ENCODE data around the gene GZMM. TPM values are rescaled to one million over a fixed set of nuclear protein-coding genes. Genes with fewer than 3 reads are reported as not detected.

GZMM gene
- total and polyA plus RNA-seq, 2 donors = 28.0 to 57.1 TPM

DNA sequence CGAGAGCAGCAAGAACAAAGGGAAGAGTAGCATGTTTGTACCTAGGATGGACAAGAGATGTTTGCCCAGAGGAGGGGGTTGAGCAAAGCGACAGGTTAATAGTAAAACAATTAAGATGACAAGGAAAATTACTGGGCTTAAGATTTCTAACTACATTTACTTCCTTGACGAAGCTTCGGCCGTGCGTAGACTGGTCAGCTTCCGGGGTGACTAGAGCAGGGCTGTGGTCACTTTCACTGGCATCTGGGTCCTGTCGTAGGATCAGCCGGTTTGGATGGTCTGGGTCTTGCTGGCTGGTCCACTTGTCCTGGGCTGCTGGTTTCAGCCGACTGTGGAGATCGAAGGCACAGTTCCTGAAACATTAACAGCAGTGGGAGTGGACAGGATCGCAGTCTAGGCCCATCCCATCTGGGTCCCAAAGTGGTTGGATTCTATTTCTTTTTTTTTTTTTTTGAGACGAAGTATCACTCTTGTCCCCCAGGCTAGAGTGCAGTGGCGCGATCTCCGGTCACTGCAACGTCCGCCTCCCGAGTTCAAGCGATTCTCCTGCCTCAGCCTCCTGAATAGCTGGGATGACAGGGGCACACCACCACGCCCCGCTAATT lies 23.5 kb downstream of the GZMM start:
- Histone ChIP-seq H3K4me3 (ENCODE audit: low read length in 2 of 2) (no peak overlapping the region), H3K9me3 (ENCODE audit: control insufficient read depth in 2 of 2, insufficient read depth in 1 of 2, low read length in 1 of 2) (no peaks in the 10 kb centered on the region), H3K36me3 (ENCODE audit: control insufficient read depth in 2 of 2, insufficient read depth in 2 of 2, low read length in 1 of 2) (no peaks in the 10 kb centered on the region), H3K4me1 (ENCODE audit: control insufficient read depth in 2 of 2, insufficient read depth in 2 of 2, low read length in 2 of 2) (peaks cover 3 to 14% of the 10 kb centered on the region in 2 donors), H3K27me3 (ENCODE audit: control insufficient read depth in 2 of 2, insufficient read depth in 1 of 2, low read length in 1 of 2) (no peaks in the 10 kb centered on the region), H3K27ac (ENCODE audit: low read depth in 1 of 2, low read length in 1 of 2) (no peak overlapping the region)
- DNase-seq (ENCODE audit: low read depth in 6 of 9, low spot score in 9 of 9) = no peak
- 98% methylated on average over 22 of the region's 22 CpGs for WGBS

DNA sequence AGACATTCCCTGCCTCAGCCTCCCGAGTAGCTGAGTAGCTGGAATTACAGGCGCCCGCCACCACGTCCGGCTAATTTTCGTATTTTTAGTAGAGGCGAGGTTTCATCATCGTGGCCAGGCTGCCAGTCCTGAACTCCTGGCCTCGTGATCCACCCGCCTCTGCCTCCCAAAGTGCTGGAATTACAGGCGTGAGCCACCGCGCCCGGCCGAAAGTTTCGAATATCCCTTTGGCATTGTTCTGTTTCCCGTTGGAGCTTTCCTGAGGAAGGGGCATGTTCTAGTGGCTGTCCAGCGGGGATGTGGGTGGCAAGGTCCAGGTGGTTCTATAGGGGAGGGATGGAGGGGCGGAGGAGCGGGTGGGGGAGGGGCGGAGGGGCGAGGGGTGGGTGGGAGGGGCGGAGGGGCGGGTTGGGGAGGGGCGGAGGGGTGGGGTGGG lies 26.4 kb downstream of the GZMM start:
- Histone ChIP-seq H3K4me1 (ENCODE audit: control insufficient read depth in 2 of 2, insufficient read depth in 2 of 2, low read length in 2 of 2) (peaks cover 19 to 31% of the 10 kb centered on the region in 2 donors), H3K4me3 (ENCODE audit: low read length in 2 of 2) (no peak overlapping the region), H3K27me3 (ENCODE audit: control insufficient read depth in 2 of 2, insufficient read depth in 1 of 2, low read length in 1 of 2) (no peaks in the 10 kb centered on the region), H3K27ac (ENCODE audit: low read depth in 1 of 2, low read length in 1 of 2) (no peak overlapping the region), H3K9me3 (ENCODE audit: control insufficient read depth in 2 of 2, insufficient read depth in 1 of 2, low read length in 1 of 2) (no peaks in the 10 kb centered on the region), H3K36me3 (ENCODE audit: control insufficient read depth in 2 of 2, insufficient read depth in 2 of 2, low read length in 1 of 2) (peaks cover 0 to 3% of the 10 kb centered on the region in 2 donors)
- WGBS = 77% methylated on average over 24 of the region's 25 CpGs
- no peak for DNase-seq (ENCODE audit: low read depth in 6 of 9, low spot score in 9 of 9)

DNA sequence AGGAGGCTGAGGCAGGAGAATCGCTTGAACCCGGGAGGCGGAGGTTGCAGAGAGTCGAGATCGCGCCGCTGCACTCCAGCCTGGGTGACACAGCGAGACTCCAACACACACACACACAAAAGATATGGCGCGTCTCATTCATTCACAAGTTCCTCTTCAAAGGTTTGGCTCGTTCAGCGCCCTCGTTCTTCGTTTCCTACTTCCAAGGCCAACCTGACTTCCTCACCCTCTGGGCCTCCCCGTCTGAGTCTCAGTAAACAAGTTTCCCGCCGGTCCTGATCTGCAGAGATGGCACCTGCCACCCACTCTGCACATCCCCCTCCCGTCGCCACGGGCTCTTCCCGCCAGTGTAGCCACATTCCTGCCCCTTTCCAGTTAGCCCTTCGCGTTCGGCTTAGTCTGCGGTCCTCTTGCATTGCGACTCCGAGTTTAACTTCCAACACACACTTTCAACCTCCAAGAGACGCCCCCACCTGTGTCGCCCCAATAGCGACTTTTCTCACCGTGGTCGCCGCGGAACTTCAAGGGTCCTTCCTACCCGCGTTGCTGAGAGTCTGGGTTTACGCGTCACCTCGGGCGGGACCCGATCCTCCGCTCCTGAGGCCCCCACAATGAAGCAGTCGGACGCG lies 27.2 kb downstream of the GZMM start:
- under 1% methylated on average over 45 of the region's 45 CpGs for WGBS
- peak overlapping the region; percentile 63 to 74 for H3K4me3 ChIP-seq (ENCODE audit: low read length in 2 of 2)
- H3K4me1 ChIP-seq (ENCODE audit: control insufficient read depth in 2 of 2, insufficient read depth in 2 of 2, low read length in 2 of 2) = peaks cover 21 to 36% of the 10 kb centered on the region in 2 donors
- no peaks in the 10 kb centered on the region for H3K9me3 ChIP-seq (ENCODE audit: control insufficient read depth in 2 of 2, insufficient read depth in 1 of 2, low read length in 1 of 2)
- peak; percentile 47 to 87 (median 63) for DNase-seq (ENCODE audit: low read depth in 6 of 9, low spot score in 9 of 9)
- H3K27me3 ChIP-seq (ENCODE audit: control insufficient read depth in 2 of 2, insufficient read depth in 1 of 2, low read length in 1 of 2) = no peaks in the 10 kb centered on the region
- H3K36me3 ChIP-seq (ENCODE audit: control insufficient read depth in 2 of 2, insufficient read depth in 2 of 2, low read length in 1 of 2) = peaks cover 0 to 3% of the 10 kb centered on the region in 2 donors
- H3K27ac ChIP-seq (ENCODE audit: low read depth in 1 of 2, low read length in 1 of 2) = peak overlapping the region; percentile 90 to 96

DNA sequence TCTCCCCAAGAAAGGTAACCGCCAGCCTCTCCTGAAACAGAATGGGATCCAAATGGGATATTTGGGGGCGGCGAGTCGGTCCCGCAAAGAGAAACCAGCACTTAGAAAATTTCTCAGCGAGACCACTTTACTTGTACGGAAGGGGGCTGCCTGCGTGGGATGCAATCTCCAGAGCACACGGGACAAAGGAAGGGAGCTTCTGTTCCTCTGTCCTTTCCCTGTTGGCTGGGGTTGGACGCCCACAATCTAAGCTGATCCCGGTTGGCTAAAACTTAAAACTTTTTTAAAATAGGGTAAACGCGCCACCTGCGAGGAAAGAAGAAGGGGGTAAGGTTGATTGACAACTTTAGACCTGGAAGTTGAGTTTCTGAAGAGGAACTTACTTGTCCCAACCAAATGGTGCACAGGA lies 27.7 kb downstream of the GZMM start:
- DNase-seq (ENCODE audit: low read depth in 6 of 9, low spot score in 9 of 9) = peak in 7 of 9 donors; percentile 29 to 67 (median 40)
- Histone ChIP-seq H3K27me3 (ENCODE audit: control insufficient read depth in 2 of 2, insufficient read depth in 1 of 2, low read length in 1 of 2) (no peaks in the 10 kb centered on the region), H3K4me1 (ENCODE audit: control insufficient read depth in 2 of 2, insufficient read depth in 2 of 2, low read length in 2 of 2) (peaks cover 21 to 39% of the 10 kb centered on the region in 2 donors), H3K4me3 (ENCODE audit: low read length in 2 of 2) (peak overlapping the region; percentile 63 to 74), H3K27ac (ENCODE audit: low read depth in 1 of 2, low read length in 1 of 2) (peak overlapping the region; percentile 90 to 96), H3K9me3 (ENCODE audit: control insufficient read depth in 2 of 2, insufficient read depth in 1 of 2, low read length in 1 of 2) (no peaks in the 10 kb centered on the region), H3K36me3 (ENCODE audit: control insufficient read depth in 2 of 2, insufficient read depth in 2 of 2, low read length in 1 of 2) (peaks cover 2 to 3% of the 10 kb centered on the region in 2 donors)
- under 1% methylated on average over 14 of the region's 14 CpGs for WGBS

DNA sequence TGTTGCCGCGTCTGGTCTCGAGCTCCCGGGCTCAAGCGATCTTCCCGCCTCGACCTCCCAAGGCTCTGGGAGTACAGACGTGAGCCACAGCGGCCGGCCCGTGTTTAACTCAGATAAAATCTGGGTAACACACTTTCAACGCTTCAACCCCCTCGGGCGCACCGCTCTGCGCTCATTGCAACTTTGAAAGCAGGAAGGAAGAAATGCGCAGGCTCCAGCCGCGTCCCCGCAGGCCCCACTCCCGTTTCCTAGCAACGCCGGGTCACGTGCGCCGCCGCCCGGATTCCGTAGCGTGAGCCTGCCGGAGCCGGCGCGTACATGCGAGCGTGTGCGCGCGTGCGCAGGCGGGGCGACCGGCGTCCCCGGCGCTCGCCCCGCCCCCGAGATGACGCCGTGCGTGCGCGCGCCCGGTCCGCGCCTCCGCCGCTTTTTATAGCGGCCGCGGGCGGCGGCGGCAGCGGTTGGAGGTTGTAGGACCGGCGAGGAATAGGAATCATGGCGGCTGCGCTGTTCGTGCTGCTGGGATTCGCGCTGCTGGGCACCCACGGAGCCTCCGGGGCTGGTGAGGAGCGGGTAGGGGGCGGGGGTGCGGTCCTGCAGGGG lies 28.4 kb downstream of the GZMM start, which contains the start of gene BSG:
Gene BSG (plus strand): TSS at position 457 of the 603 bp plus-strand sequence. CDS start 39 bp downstream, at position 496.
- under 1% methylated on average over 79 of the region's 79 CpGs for WGBS
- Histone ChIP-seq H3K9me3 (ENCODE audit: control insufficient read depth in 2 of 2, insufficient read depth in 1 of 2, low read length in 1 of 2) (no peaks in the 10 kb centered on the region), H3K4me3 (ENCODE audit: low read length in 2 of 2) (peak within 1 kb of the TSS; percentile 74 to 90), H3K36me3 (ENCODE audit: control insufficient read depth in 2 of 2, insufficient read depth in 2 of 2, low read length in 1 of 2) (peaks cover 2 to 5% of the 10 kb centered on the region in 2 donors), H3K27ac (ENCODE audit: low read depth in 1 of 2, low read length in 1 of 2) (peak within 1 kb of the TSS; percentile 92 to 96), H3K4me1 (ENCODE audit: control insufficient read depth in 2 of 2, insufficient read depth in 2 of 2, low read length in 2 of 2) (peaks cover 21 to 39% of the 10 kb centered on the region in 2 donors), H3K27me3 (ENCODE audit: control insufficient read depth in 2 of 2, insufficient read depth in 1 of 2, low read length in 1 of 2) (no peaks in the 10 kb centered on the region)
- DNase-seq (ENCODE audit: low read depth in 6 of 9, low spot score in 9 of 9) = peak; percentile 92 to 99 (median 97)

DNA sequence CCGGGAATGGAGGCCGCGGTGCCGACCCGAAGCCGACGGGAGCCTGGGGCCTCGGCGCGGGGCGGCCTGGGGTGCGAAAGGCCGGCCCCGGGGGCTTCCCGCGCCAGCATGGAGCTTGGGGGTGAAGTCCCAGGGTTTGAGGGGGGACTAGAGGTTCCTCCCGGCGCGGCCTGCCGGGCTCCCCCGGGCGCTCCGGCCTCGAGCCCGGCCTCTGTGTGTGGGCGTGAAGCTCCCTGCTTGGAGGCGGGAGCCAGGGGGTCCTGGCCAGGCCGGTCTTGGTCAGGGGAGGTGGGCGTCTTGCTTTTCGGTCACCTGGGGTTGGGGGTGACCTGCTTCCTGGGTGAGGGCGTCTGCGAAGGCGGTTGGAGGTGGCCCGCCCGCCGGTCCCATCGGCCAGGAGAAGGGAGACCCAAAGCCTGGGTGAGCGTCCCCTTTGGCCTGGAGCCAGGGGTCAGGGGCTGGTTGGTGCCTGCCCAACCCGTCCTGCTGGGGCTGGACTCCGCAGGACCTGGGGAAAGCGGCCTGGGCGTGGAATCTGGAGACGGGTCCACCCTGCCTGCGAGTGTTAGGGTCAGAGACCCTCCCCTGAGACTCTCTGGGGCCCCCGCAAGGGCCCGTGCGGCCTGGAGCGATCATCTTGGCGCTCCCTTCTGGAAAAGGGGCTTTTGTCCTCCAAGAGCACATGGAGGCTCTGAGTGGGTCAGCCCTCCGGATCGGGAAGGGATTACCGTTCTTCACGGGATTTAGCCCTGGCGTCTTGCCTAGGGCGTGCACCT lies 29.1 kb downstream of the GZMM start:
- Histone ChIP-seq H3K9me3 (ENCODE audit: control insufficient read depth in 2 of 2, insufficient read depth in 1 of 2, low read length in 1 of 2) (no peaks in the 10 kb centered on the region), H3K36me3 (ENCODE audit: control insufficient read depth in 2 of 2, insufficient read depth in 2 of 2, low read length in 1 of 2) (peaks cover 9 to 12% of the 10 kb centered on the region in 2 donors), H3K4me3 (ENCODE audit: low read length in 2 of 2) (peak overlapping the region; percentile 74 to 90), H3K27me3 (ENCODE audit: control insufficient read depth in 2 of 2, insufficient read depth in 1 of 2, low read length in 1 of 2) (no peaks in the 10 kb centered on the region), H3K27ac (ENCODE audit: low read depth in 1 of 2, low read length in 1 of 2) (peak overlapping the region; percentile 68 to 80), H3K4me1 (ENCODE audit: control insufficient read depth in 2 of 2, insufficient read depth in 2 of 2, low read length in 2 of 2) (peaks cover 21 to 39% of the 10 kb centered on the region in 2 donors)
- WGBS = under 1% methylated on average over 55 of the region's 55 CpGs
- peak in 1 of 9 donors; percentile 52 for DNase-seq (ENCODE audit: low read depth in 6 of 9, low spot score in 9 of 9)

DNA sequence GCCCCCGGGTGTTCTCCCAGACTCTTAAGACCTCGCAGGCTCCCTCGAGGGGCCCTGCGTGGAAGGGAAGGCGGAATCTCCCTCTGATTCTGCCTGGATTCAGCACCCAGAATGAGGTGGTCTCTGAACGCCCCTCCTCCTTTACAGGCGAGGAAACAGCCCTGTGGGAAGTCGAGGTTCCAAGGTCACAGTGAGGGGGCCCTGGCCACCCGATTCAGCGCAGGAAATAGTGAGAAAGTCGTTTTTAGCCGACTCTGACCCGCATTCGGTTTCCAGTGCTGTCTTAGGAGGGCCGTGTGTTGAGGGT lies 29.6 kb downstream of the GZMM start:
- peak overlapping the region; percentile 74 to 90 for H3K4me3 ChIP-seq (ENCODE audit: low read length in 2 of 2)
- peaks cover 21 to 39% of the 10 kb centered on the region in 2 donors for H3K4me1 ChIP-seq (ENCODE audit: control insufficient read depth in 2 of 2, insufficient read depth in 2 of 2, low read length in 2 of 2)

DNA sequence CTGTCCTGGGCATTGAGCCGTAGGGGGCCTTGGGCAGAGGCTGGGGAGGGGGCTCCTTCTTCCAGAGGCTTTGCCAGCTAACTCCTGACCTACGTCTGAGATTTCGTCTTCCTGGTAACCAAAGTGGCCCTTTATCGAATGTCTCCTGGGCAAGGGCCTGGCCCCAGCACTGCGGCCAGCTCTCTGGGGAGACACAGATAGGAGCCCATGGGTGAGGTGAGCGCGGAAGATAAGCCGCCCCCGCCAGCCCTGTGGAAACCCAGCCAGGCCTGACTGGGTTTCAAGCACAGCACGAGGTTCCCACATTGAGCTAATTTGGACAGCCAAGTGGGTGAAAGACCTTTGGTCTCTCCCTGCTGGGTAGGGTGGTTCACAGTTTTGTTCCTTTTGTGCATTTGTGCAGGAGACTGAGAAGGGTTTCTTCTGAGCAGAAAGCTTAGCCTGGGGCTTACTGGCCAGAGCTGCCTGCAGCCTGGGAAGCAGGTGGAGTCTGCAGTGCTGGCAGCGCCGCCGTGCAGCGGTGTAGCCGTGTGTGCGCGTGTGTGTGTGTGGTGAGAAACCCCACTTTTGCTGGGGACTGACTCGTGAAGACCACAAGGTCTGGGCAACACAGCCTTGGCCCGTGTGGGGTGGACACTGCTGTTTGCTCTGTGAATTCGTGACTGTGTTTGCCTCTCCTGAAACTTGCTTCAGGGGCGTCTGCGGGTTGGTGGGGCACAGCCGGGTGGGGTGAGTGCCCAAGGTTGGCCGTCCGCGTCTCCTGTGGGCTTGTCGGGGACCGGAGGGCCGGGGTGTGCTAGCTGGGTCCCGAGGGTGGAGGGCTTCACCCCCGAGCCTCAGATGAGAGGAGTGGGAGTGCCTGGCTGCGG lies 31.0 kb downstream of the GZMM start:
- Histone ChIP-seq H3K27me3 (ENCODE audit: control insufficient read depth in 2 of 2, insufficient read depth in 1 of 2, low read length in 1 of 2) (no peaks in the 10 kb centered on the region), H3K27ac (ENCODE audit: low read depth in 1 of 2, low read length in 1 of 2) (no peak overlapping the region), H3K4me3 (ENCODE audit: low read length in 2 of 2) (no peak overlapping the region), H3K9me3 (ENCODE audit: control insufficient read depth in 2 of 2, insufficient read depth in 1 of 2, low read length in 1 of 2) (no peaks in the 10 kb centered on the region), H3K4me1 (ENCODE audit: control insufficient read depth in 2 of 2, insufficient read depth in 2 of 2, low read length in 2 of 2) (peaks cover 21 to 39% of the 10 kb centered on the region in 2 donors), H3K36me3 (ENCODE audit: control insufficient read depth in 2 of 2, insufficient read depth in 2 of 2, low read length in 1 of 2) (peaks cover 24% of the 10 kb centered on the region in 2 donors)
- no peak for DNase-seq (ENCODE audit: low read depth in 6 of 9, low spot score in 9 of 9)
- 89% methylated on average over 32 of the region's 32 CpGs for WGBS

More for the DNA sequence above, 29.6 kb downstream of the GZMM start:
- H3K36me3 ChIP-seq (ENCODE audit: control insufficient read depth in 2 of 2, insufficient read depth in 2 of 2, low read length in 1 of 2) = peaks cover 13% of the 10 kb centered on the region in 2 donors
- WGBS = 6% methylated on average over 15 of the region's 15 CpGs
- no peak for DNase-seq (ENCODE audit: low read depth in 6 of 9, low spot score in 9 of 9)
- no peaks in the 10 kb centered on the region for H3K27me3 ChIP-seq (ENCODE audit: control insufficient read depth in 2 of 2, insufficient read depth in 1 of 2, low read length in 1 of 2)
- no peaks in the 10 kb centered on the region for H3K9me3 ChIP-seq (ENCODE audit: control insufficient read depth in 2 of 2, insufficient read depth in 1 of 2, low read length in 1 of 2)
- peak overlapping the region in 1 of 2 donors; percentile 17 for H3K27ac ChIP-seq (ENCODE audit: low read depth in 1 of 2, low read length in 1 of 2)

Measured in thymus (tissue), 11 donors.